ENCODE results near the gene CCDC40.

The CCDC40 gene

DNA sequence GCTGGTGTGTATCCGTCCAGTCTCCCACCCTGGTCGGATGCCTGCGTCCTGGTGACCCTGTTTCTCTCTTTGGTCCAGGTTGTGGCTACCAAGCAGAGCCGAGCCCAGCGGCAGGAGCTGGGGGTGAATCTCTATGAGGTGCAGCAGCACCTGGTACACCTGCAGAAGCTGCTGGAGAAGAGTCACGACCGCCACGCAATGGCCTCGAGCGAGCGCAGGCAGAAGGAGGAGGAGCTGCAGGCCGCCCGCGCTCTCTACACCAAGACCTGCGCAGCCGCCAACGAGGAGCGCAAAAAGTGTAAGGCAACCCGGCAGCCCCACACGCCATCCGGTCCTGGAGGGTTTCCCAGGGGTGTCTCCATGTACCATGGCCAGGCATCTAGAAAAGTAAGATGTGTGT lies 13.5 kb downstream of the CCDC40 start:
- CTCF ChIA-PET, result no interaction called here

DNA sequence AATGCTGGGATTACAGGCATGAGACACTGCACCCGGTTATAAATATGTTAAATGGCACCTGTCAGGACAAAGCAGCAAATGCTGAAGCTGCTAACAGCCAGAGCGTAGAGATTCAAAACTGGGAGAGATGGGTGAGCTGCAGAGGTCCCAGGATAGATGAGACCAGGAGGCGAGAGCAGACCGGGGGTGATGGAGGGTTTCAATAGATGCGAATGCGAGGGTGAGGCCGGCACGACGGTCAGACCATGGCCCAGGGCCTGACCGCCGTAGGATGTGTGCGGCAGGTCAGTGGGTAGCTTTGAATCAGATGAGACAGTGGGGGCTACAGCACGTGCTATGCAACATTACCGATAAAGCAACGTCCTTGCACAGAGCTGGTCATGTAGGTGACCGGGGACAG lies 14.3 kb downstream of the CCDC40 start:
- H3K27ac ChIP-seq, result no peak overlapping the region
- POLR2A ChIA-PET (ENCODE audit: low non-redundant PET), result no interaction called here
- no peak for DNase-seq (ENCODE audit: low spot score)
- CTCF ChIA-PET, result no interaction called here
- TF ChIP-seq, protein P1, sequence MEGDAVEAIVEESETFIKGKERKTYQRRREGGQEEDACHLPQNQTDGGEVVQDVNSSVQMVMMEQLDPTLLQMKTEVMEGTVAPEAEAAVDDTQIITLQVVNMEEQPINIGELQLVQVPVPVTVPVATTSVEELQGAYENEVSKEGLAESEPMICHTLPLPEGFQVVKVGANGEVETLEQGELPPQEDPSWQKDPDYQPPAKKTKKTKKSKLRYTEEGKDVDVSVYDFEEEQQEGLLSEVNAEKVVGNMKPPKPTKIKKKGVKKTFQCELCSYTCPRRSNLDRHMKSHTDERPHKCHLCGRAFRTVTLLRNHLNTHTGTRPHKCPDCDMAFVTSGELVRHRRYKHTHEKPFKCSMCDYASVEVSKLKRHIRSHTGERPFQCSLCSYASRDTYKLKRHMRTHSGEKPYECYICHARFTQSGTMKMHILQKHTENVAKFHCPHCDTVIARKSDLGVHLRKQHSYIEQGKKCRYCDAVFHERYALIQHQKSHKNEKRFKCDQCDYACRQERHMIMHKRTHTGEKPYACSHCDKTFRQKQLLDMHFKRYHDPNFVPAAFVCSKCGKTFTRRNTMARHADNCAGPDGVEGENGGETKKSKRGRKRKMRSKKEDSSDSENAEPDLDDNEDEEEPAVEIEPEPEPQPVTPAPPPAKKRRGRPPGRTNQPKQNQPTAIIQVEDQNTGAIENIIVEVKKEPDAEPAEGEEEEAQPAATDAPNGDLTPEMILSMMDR (conservative IDR thresholded peaks at IDR 0.05; ENCODE audit: low read depth), result no peak

More for the DNA sequence above, 13.5 kb downstream of the CCDC40 start:
- POLR2A ChIA-PET (ENCODE audit: low non-redundant PET), result no interaction called here
- TF ChIP-seq, protein P1 (conservative IDR thresholded peaks at IDR 0.05; ENCODE audit: low read depth), result no peak
- H3K27ac ChIP-seq, result no peak overlapping the region
- DNase-seq (ENCODE audit: low spot score), result no peak

DNA sequence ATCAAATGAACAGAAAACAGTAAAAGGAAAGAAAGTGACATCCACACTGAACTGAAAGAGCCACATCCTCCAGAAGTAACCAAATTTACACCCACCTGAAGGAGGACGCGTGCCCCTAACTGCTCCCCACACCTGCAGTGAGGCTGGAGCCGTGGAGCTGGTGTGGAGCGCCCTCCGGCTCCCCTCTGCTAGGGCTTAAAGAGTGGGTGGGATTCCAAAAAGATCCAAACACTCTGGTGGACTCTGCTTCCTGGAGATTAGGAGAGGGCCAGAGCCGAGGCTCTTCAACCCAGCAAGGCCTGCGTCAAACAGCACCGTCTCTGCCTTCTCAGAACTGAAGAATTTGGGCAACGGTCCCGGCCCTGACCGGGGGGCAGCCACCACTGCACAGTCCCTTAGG lies 15.2 kb downstream of the CCDC40 start:
- no peak for DNase-seq (ENCODE audit: low spot score)
- no peak overlapping the region for H3K27ac ChIP-seq
- POLR2A ChIA-PET (ENCODE audit: low non-redundant PET), result interaction anchor here (0.6 kb wide), 1 partner anchor 17 kb away, joined by 3 read pairs; no protein-coding TSS in a partner anchor
- TF ChIP-seq, protein P1 (conservative IDR thresholded peaks at IDR 0.05; ENCODE audit: low read depth), result no peak
- CTCF ChIA-PET, result no interaction called here

DNA sequence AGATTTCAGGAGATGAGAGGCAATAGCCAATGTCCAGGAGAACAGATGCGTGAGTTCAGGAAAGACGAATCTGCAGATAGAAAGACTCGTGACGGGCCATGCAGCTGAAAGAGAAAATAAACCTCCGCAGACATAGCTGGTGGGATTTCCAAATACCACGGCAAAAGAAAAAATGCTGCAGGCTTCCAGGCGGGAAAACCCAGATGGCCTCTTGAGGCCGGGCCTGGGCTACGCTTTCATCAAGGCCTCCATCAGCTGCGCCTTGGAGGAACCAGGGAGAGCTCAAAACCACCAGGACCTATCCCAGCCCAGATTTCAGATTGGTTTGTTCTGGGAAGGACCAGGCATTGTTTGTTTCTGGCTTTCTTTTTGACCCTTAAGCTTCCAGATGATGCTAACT lies 16.7 kb downstream of the CCDC40 start:
- TF ChIP-seq, protein P1 (conservative IDR thresholded peaks at IDR 0.05; ENCODE audit: low read depth), result no peak
- DNase-seq (ENCODE audit: low spot score), result no peak
- H3K27ac ChIP-seq, result no peak overlapping the region
- ChIA-PET POLR2A (ENCODE audit: low non-redundant PET) (no interaction called here), CTCF (interaction anchor here (0.6 kb wide), 1 partner anchor 374 kb away, joined by 3 read pairs; no protein-coding TSS in a partner anchor)

DNA sequence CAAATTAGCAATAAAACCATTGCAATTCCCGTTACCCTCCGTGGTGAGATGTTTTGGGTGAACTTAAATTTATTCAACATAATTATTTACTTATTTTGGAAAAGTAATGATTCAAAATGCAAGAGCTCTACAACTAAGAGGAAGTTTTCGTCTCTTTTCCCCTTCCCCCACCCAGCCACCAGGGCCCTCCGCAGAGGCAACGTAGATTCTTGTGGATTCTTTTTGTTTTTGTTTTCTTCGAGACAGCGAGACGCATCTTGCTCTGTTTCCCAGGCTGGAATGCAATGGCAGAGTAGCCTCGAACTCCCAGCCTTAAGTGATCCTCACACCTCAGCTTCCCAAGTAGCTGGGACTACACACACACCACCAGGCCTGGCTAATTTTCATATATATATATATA lies 19.2 kb downstream of the CCDC40 start:
- TF ChIP-seq, protein P1 (conservative IDR thresholded peaks at IDR 0.05; ENCODE audit: low read depth), result no peak
- CTCF ChIA-PET, result interaction anchor here (0.6 kb wide), 2 partner anchors 11 to 882 kb away, joined by 3 to 4 read pairs; no protein-coding TSS in a partner anchor
- DNase-seq (ENCODE audit: low spot score), result no peak
- no peak overlapping the region for H3K27ac ChIP-seq
- POLR2A ChIA-PET (ENCODE audit: low non-redundant PET), result no interaction called here

DNA sequence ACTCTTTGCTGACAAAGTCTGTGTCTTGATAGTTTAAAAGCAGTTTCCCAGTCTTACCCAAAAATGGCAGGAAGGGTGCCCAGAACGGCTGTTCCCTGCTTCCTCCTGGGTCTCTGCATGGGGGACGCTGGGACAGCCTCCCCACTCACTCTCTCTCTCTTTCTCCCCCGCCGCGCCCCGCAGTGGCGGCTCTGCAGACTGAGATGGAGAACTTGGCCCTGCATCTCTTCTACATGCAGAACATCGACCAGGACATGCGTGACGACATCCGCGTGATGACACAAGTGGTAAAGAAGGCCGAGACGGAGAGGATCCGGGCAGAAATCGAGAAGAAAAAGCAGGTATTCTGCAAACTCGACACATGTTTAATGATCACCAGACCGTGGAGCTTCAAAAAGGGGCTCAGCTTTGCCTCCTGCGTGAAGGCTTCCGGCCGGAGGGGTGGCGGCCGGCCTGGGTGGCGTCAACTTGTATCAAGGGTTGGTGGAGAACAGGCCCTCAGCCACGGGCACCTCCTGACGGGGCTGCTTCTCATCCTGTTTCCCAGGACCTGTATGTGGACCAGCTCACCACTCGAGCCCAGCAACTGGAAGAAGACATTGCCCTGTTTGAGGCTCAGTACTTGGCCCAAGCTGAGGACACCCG lies 22.0 kb downstream of the CCDC40 start:
- DNase-seq (ENCODE audit: low spot score), result no peak
- CTCF ChIA-PET, result interaction anchor here (0.6 kb wide), 2 partner anchors 224 to 741 kb away, joined by 3 read pairs; no protein-coding TSS in a partner anchor
- H3K27ac ChIP-seq, result no peak overlapping the region
- POLR2A ChIA-PET (ENCODE audit: low non-redundant PET), result interaction anchor here (0.7 kb wide), 1 partner anchor 111 kb away, joined by 15 read pairs; no protein-coding TSS in a partner anchor
- TF ChIP-seq, protein P1 (conservative IDR thresholded peaks at IDR 0.05; ENCODE audit: low read depth), result no peak

All from RWPE1 (cell line).